CD4-positive, alpha-beta T cell treated with Interleukin-10 for 1 hour (primary cell): ENCODE measurements around the gene ELFN1.
"Not testable (repeated sequence)": the region's sequence is repeated elsewhere in the genome, so short reads cannot be mapped to it uniquely, and the experiment has no call there.

ENCODE experiments used
- DNase-seq: peaks from one replicate; pipeline ENCODE4 v3.0.0-alpha.2; 2020

ELFN1 gene

DNA sequence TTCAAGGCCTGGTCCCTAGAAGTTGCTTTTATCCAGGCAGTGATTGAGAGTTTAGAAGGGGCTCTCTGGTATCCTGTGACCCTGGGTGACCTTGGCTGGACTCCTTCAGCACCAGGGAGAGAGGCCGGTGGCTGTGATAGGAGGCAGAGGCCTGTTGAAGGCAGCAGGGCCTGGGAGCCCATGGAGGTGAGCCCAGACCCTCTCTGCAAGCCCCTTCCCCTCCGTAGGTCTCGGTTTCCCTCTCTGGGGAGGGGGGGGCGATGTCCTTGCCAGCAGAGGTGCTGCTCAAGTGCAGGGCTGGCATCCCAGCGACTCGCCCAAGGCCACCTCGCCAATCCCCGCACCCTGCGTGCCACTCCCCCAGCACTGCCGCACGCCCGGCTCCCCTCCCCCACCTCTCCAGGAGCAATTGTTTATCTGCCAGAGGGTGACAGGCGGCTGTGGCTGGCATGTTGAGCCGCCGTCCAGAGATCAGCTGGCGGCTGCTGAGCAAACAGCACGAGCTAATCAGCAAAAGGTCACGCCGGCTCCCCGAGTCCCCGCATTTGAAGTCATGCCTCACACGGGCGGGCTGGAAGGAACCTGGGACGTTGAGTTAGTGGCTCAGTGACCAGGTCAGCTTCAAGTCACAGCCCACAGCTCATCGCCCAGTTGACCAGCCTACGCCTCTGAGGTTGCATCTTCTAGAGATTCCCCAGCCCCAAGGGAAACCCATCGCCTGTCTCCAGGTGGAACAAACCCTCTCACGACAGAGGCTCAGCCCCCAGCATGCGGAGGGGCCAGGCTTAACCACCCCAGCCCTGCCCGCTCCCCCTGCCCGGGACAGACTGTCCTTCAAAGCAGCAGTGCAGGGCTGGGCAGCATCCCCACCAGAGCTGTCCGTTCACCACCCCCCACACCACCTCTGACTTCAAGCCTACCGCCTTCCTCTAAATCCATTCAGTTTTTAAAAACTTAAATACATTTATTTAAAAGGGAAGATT is 43.7 kb downstream of the ELFN1 start:
- no peak for DNase-seq

- no peak for DNase-seq
Measured at GRCh38 chr7:1714583-1715330, 44.7 kb downstream of the ELFN1 start.

- DNase-seq = no peak
Measured at GRCh38 chr7:1715331-1715625, 45.2 kb downstream of the ELFN1 start.

- no peak for DNase-seq
Measured at GRCh38 chr7:1715671-1716074, 45.6 kb downstream of the ELFN1 start.

GRCh38 chr7:1716263-1717094 is 46.4 kb downstream of the ELFN1 start:
- no peak for DNase-seq

DNA sequence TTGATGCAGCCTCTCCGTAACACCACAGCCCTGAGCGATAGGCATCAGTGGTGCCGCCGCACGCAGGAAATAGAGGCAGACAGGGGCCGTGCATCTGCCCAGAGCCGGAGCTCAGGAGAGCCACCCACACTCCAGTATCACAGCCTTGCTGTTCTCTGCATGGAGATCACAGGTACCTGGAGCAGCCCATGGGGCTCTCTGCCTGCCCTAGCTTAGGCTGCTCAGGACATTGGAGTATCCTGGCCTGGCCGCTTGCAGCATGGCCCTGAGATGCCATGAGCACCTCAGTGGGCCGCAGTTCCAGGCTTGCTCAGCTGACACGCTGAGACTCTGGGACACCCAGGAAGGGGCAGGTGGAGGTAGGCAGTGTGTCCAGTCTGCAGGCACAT is 47.0 kb downstream of the ELFN1 start:
- no peak for DNase-seq

DNA sequence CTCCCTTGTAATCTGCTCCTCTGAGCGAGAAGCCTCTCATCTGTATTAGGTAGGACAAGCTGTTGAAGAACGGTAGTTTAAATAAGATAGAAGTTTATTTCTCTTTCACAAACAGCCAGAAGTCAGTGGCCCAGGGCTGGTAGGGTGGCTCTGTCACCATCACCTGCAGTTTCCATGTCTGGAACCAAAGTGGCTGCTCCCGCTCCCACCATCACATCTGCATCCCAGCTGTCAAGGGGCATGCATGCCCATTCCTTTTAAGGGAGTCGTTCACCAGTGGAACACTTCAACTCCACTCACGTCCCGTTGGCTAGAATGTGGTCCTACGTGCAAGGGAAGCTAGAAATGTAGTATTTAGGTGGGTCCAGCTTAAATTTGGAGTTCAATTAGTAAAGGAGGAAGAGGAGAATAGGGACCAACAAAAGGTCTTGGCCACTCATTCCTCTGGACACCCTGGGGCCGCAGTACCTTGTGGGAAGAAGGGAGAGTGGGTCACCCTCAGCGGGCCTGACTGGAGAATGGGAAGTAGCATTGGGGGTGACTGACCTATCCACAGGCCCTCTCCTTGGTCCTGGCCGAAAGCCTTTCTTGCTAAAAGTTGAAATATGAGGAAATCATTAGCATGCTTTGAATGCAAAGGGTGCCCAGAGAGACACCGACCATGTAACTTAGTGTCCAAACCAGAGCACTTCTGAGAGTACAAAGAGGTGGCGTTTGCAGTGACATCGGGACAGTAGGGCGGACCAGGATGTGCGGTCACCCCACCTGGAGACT is 48.0 kb downstream of the ELFN1 start:
- DNase-seq = no peak

DNA sequence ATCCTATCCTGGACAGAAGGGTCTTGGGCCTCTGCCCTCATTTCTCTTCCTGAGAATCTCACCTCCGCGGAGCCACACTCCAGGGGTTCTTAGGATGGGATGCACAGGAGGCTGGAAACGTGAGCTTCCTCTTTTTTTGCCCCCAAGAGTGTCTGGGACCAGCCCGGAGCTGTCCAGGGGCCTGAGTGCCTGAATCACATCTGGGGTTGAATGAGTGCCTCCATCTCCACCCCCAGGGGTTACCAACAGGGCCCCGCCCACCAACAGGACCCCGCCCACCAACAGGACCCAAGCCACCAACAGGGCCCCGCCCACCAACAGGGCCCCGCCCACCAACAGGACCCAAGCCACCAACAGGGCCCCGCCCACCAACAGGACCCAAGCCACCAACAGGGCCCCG is 48.8 kb downstream of the ELFN1 start:
- DNase-seq = not testable (repeated sequence)

- DNase-seq = not testable (repeated sequence)
Measured at GRCh38 chr7:1719256-1719655, 49.2 kb downstream of the ELFN1 start.

- DNase-seq = no peak
Measured at GRCh38 chr7:1719913-1720312, 49.8 kb downstream of the ELFN1 start.

DNA sequence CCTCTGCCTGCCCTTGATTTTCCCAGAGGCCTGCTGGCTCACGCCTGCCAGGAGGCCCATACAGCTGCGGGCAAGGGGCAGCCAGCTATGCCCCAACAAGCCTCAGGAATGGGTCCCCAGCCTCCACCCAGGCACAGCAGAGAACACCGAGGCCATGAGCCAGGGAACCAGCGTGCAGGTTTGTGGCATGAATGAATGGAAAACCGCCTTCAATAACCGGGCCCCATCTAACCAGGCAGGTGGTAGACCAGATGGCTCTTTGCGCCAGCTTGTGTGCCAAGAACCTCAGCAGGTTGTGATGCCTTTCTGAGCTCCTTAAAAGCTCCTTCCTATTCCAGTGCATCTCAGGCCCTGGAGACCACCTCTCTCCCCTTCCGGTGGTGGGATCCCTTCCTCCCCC is 50.2 kb downstream of the ELFN1 start:
- DNase-seq = no peak

- DNase-seq = no peak
Measured at GRCh38 chr7:1721047-1721690, 51.1 kb downstream of the ELFN1 start.

- DNase-seq = no peak
Measured at GRCh38 chr7:1723254-1723653, 53.2 kb downstream of the ELFN1 start.

DNA sequence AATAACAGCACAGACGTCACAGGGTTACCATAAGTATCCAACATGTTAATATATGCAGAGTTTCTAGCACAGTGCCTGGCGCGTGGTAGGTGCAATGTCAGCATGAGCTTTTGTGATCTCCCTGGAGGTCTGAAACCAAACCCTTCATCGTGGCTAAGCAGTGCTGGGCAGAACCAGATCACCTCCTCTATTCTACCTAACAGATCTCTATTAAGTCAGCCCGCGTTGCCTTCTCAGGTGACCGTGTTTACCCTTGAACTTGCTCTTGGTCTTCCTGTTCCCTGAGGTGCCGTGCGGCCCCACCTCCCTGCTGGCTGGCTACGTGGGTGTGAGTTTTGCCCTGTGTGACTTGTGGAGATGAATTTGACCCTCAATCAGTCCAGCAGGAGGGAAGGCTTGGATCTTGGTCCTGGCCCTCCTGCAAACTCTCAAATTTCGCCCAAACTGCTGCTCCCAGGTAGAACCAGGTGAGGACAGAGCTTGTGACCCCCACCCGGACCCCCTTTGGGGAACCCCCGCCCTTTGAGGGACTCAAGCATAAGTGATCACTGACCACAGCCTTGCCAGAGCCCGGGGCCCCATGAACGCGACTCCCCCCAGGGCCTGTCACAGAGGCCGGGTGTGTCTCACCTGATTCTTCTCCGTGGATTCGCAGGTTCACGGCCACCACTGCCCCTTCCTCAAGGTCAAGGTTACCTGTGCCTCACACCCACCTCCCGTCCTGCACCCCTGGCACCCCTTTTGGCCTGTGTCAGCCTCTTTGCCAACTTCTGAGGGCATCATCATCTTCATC is 54.2 kb downstream of the ELFN1 start:
- no peak for DNase-seq

DNA sequence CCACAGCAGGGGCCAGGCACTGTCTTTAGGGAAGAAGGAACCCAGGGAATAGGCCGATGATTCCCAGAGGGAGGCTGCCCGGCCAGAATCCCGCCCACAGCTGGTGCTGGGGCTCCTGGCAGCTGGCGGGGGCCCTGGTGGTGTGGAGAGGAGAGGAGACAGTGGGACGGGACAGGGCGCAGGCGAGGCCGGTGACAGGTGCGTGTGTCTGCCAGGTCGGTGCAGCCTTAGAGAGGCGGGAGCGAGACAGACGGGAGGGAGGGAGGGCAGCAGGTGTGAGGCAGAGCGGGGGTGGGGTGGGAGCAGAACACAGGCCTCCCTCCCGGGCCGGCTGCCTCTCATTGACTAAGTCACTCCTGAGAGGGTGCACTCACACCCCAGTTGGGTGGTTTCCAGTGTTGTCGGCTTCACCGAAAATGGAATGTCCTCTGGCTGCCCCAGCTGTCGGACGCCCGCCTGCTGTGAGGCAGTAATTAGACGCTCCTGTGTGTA is 55.2 kb downstream of the ELFN1 start:
- no peak for DNase-seq

- DNase-seq = no peak
Measured at GRCh38 chr7:1725766-1726630, 55.9 kb downstream of the ELFN1 start.

DNA sequence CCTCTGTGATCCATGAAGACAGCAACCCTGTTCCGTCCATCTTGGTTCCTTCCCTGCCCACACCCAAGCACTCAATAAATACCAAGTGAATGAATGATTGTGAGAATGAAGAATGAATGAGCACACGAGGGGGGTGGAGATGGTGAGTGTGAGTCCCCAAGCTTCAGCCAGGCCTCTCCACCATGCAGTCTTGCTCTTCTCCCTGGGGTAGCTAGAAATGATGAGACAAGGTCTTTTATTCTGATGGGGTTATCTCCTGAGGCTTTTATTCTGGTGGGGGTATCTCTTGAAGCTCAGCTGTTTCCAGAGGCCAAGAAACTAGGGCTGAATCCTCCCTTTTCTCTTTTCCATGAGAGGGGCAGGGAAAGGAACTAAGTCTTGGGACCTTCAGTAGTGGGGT is 57.0 kb downstream of the ELFN1 start:
- DNase-seq = no peak

- no peak for DNase-seq
Measured at GRCh38 chr7:1727812-1728570, 57.9 kb downstream of the ELFN1 start.

GRCh38 chr7:1729183-1729582 is 59.1 kb downstream of the ELFN1 start:
- DNase-seq = no peak
